MG63 (cell line): ENCODE data around the gene FAM174B. TPM values are rescaled to one million over a fixed set of nuclear protein-coding genes. Genes with fewer than 3 reads are reported as not detected.
"Not testable (repeated sequence)": the region's sequence is repeated elsewhere in the genome, so short reads cannot be mapped to it uniquely, and the experiment has no call there.

Experiments
- DNase-seq: peaks from one replicate; pipeline ENCODE4 v3.0.0-alpha.2; 2020
- H3K27me3 ChIP-seq: fragments of 250-450 bp; sonication (Bioruptor Pico); 2 replicates; pipeline ENCODE4 v1.5.1; 2020; ENCODE audit warnings: mild to moderate bottlenecking, moderate library complexity
- H3K36me3 ChIP-seq: fragments of 250-450 bp; sonication (Bioruptor Pico); 2 replicates; pipeline ENCODE4 v1.5.1; 2020; ENCODE audit warnings: mild to moderate bottlenecking, moderate library complexity
- H3K4me3 ChIP-seq: fragments of 250-450 bp; sonication (Bioruptor Pico); 2 replicates; pipeline ENCODE4 v1.5.1; 2020; ENCODE audit warnings: mild to moderate bottlenecking, moderate library complexity
- H3K9me3 ChIP-seq: fragments of 250-450 bp; sonication (Bioruptor Pico); 2 replicates; pipeline ENCODE4 v1.5.1; 2020; ENCODE audit warnings: mild to moderate bottlenecking, moderate library complexity
- total RNA-seq: library from RNA; depleted of rRNA; stranded (reverse); fragments of >200 nt; shearing (Covaris generic); gene quantifications from 2 replicates; pipeline ENCODE4 v1.2.3, GENCODE V29; 2014; ENCODE audit warnings: low replicate concordance

FAM174B gene
- total RNA-seq, 1 experiment from 2014 or later, result 5.5 TPM

- Histone ChIP-seq H3K36me3 (0 out of 2 replicates have a peak, but pooled peaks cover 2% of the 10 kb centered on the region), H3K27me3 (no peaks in the 10 kb centered on the region), H3K4me3 (no peak overlapping the region), H3K9me3 (no peaks in the 10 kb centered on the region)
- DNase-seq, result peak; percentile 96
Measured at GRCh38 chr15:92617549-92618520, 37.7 kb downstream of the FAM174B start.

DNA sequence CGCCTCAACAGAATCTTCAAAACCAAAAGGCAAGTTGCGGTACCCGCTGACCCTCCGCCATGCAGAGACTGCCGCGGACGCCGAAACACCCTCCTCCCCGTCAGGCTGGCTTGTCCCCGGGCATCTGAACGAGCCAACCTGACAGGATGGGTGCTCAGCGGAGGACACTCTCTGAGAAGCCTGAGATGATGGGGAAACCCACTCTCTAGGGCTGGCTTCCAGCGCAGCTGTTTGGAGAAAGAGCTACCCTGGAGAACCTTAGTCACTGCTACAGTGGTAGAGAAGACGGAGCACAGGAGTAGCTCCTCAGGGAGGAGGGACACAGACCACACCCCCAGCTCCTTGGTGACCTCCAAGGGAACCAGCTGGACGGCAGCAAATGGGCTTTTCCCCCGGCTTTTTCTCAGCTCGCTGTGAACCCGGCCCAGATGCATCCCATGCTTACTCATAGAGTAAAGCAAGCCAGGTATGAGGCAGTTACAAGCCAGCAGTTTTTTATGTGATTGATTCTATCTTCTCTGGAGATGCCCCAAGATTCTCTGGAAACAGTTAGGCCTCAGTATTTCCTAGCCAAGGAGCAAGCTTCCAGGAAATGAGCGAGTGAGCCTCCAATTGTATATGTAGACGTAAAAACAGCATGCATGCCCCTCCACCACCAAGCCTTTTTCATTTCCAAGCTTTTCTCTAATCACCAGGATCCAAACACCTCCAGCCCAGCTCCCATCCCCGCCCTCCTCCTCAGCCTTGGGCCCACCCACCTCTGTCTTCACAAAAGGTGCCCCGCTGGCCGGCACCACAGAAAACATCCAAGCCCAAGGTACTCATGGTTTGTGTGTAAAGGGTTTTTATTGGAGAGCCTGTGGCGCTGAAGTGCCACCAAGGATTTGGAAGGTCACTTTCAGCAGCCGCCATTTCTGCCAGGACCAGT lies 38.7 kb downstream of the FAM174B start:
- DNase-seq, result peak; percentile 77
- Histone ChIP-seq H3K36me3 (0 out of 2 replicates have a peak, but pooled peaks cover 2% of the 10 kb centered on the region), H3K4me3 (no peak overlapping the region), H3K27me3 (no peaks in the 10 kb centered on the region), H3K9me3 (no peaks in the 10 kb centered on the region)

GRCh38 chr15:92614791-92615785 lies 40.5 kb downstream of the FAM174B start:
- H3K36me3 ChIP-seq, result 0 out of 2 replicates have a peak, but pooled peaks cover 2% of the 10 kb centered on the region
- H3K4me3 ChIP-seq, result no peak overlapping the region
- DNase-seq, result no peak
- no peaks in the 10 kb centered on the region for H3K27me3 ChIP-seq
- no peaks in the 10 kb centered on the region for H3K9me3 ChIP-seq

GRCh38 chr15:92614301-92614700 lies 41.3 kb downstream of the FAM174B start:
- Histone ChIP-seq H3K27me3 (no peaks in the 10 kb centered on the region), H3K4me3 (no peak overlapping the region), H3K9me3 (no peaks in the 10 kb centered on the region), H3K36me3 (0 out of 2 replicates have a peak, but pooled peaks cover 2% of the 10 kb centered on the region)
- no peak for DNase-seq

DNA sequence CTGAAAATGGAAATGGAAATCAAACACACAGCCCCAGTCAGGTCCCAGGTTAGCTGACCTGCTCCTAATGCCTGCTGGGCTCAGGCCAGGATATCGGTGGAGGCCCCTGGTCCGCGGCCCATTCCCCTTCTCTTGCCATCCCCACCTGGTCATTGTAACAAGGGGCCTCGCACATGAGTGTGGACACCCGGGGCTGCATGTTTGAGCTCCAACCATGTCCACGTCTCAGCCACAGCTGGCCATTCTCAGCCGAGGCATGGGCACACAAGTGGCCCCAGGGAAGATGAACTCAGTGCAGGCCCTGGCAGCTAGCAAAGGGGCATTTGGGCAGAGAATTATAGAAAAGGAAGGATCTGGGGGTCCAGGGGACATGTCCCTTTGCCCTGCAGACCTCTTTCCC lies 41.7 kb downstream of the FAM174B start:
- Histone ChIP-seq H3K9me3 (no peaks in the 10 kb centered on the region), H3K27me3 (no peaks in the 10 kb centered on the region), H3K36me3 (0 out of 2 replicates have a peak, but pooled peaks cover 2% of the 10 kb centered on the region), H3K4me3 (no peak overlapping the region)
- no peak for DNase-seq

DNA sequence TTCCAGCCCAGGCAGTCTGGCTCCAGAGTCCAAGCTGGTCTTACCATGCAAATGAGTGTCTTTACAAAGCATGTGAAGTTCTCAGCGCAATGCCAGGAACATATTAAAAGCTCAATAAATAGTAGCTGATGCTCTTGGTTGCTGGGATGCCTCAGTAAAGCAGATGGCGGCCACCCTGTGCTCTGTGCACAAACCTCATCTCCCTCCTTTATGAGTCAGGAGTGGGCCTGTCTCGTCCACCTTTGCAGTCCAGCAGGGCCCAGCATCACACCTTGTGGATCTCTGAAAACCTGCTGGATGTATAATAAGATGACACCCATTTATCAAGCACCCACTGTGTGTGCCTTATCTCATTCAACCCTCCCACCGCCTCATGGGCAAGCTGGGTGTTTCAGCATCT lies 42.7 kb downstream of the FAM174B start:
- Histone ChIP-seq H3K36me3 (no peaks in the 10 kb centered on the region), H3K9me3 (no peaks in the 10 kb centered on the region), H3K4me3 (no peak overlapping the region), H3K27me3 (no peaks in the 10 kb centered on the region)
- no peak for DNase-seq

DNA sequence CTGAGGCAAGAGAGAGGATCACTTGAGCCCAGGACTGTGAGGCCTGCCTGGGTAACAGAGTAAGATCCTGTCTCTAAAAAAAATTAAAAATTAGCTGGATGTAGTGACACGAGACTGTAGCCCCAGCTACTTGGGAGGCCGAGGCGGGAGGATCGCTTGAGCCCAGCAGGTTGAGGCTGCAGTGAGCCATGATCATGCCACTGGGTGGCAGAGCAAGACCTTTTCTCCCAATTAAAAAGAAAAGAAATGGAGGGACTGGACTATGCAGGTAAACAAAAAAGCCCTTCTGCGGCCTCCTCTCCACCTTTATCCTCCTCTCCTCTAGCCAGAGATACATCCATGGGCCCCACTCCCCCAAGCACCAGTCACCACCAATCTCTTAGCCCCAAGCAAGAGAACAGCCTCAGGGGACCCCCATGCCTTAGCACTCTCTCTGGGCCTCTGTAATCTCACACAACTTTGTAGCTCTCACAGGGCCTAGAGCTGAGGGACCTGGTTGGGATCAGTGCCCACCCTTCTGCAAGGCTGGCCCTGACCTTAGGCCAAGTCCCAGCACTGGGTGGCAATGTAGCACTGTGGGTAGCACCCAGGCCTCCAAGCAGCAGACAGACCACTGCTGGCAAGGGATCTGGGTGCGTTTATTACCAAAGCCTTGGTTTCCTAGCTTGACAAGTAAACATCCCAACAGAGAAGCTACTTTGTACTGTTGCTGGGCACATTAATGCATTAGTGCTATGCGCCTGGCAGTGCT lies 43.4 kb downstream of the FAM174B start:
- DNase-seq, result no peak

DNA sequence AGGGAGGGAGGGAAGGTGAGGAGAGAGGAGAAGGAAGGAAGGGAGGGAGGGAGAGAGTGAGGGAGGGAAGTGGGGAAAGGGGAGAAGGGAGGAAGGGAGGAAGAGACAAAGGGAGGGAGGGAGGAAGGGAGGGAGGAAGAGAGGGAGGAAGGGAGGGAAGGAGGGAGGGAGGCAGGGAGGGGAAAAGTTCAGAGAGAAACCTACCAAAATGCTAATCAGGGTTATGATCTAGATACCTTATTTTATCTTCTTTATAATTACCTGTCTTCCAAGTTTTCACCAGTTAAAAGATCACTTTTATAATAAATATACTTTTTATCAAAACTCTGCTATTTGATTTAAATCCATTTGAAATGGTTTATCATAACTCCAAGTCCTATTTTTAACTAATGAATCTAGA lies 44.4 kb downstream of the FAM174B start:
- H3K4me3 ChIP-seq, result no peak overlapping the region
- no peaks in the 10 kb centered on the region for H3K36me3 ChIP-seq
- no peak for DNase-seq
- no peaks in the 10 kb centered on the region for H3K27me3 ChIP-seq
- H3K9me3 ChIP-seq, result no peaks in the 10 kb centered on the region

More for the DNA sequence above, 43.4 kb downstream of the FAM174B start:
- H3K4me3 ChIP-seq, result no peak overlapping the region
- H3K27me3 ChIP-seq, result no peaks in the 10 kb centered on the region
- no peaks in the 10 kb centered on the region for H3K36me3 ChIP-seq
- H3K9me3 ChIP-seq, result no peaks in the 10 kb centered on the region

GRCh38 chr15:92610101-92610520 lies 45.5 kb downstream of the FAM174B start:
- DNase-seq, result no peak
- Histone ChIP-seq H3K4me3 (no peak overlapping the region), H3K27me3 (no peaks in the 10 kb centered on the region), H3K9me3 (no peaks in the 10 kb centered on the region), H3K36me3 (no peaks in the 10 kb centered on the region)

DNA sequence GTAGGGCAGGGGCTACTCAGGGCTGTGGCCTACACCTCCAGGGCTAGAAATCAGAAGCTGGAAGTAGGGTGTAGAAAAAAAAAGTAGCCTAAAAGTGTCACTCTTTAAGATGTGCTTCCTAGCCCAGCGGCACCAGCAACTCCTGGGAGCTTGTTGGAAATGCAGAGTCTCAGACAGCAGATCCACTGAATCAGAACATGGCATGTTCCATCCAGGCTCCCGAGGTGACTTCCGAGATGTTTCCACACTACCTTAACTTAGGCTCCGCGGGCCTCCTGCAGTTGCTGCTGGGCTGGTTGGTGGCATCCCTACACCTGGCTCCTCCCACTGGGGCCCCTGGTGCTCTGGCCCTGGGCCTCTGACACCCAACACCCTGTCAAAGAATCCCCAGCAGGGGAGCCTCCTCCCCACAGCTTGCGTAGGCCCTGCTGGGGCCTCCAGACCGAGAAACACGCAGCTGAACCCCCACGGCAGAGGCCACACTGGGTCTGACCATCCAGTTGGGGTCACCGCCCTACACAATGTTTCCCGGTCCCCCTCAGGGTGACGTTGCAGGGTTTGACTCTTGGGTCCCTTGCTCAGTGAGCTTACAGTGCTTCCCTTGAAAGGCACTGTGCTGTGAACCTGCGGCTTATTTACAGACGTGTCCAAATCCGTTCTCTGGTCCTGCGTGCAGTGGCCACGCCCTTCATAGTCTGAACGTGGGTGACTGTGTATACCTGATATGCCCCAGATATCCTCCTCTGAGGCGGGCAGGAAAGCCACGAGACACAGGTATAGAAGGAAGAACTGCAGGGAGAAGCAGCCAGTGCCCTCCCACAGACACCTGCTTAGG lies 46.5 kb downstream of the FAM174B start:
- no peak for DNase-seq
- H3K9me3 ChIP-seq, result no peaks in the 10 kb centered on the region
- no peaks in the 10 kb centered on the region for H3K27me3 ChIP-seq
- no peak overlapping the region for H3K4me3 ChIP-seq
- H3K36me3 ChIP-seq, result no peaks in the 10 kb centered on the region

- not testable (repeated sequence) for H3K4me3 ChIP-seq, H3K36me3 ChIP-seq, H3K9me3 ChIP-seq, H3K27me3 ChIP-seq, DNase-seq
Measured at GRCh38 chr15:92606836-92607150, 48.8 kb downstream of the FAM174B start.

GRCh38 chr15:92606126-92606835 lies 49.3 kb downstream of the FAM174B start:
- no peaks in the 10 kb centered on the region for H3K36me3 ChIP-seq
- no peak overlapping the region for H3K4me3 ChIP-seq
- no peaks in the 10 kb centered on the region for H3K27me3 ChIP-seq
- DNase-seq, result no peak
- no peaks in the 10 kb centered on the region for H3K9me3 ChIP-seq

DNA sequence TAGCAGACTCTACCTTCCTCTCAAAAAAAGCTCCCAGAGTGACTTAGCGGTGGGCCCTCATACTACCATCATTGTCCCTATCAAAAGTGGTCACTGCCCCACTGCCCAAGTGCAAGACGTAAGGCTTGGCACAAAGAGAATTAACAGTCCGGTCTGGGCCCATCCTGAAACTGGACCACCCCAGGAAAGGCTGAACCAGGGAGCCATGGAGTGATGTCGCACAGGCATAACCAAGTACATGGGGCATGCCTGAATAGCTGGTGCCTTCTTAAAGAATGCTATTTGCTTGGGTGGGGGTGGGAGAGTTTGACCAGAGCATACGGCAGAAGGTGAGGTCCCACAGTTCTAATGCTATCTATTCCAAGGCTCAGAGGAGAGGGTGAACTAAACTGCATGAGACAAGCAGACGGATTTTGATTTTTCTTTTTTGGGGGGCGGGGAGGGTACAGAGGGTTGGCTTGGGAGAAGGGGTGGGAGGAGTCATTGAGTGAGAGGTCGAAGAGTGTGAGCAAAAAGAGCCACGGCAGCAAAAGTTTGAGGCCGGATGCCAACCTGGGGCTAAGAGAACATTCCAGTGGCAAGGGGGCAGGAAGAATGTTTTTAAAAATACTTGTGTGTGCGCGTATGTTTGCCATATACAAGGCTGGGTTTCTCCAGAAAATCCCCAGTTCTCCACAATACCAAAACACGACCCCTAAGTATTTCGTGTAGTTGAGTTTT lies 50.2 kb downstream of the FAM174B start:
- no peak for DNase-seq
- Histone ChIP-seq H3K4me3 (no peak overlapping the region), H3K9me3 (no peaks in the 10 kb centered on the region), H3K36me3 (no peaks in the 10 kb centered on the region), H3K27me3 (no peaks in the 10 kb centered on the region)
